Epidermal melanocyte (primary cell): ENCODE measurements around the gene MAGEA9.
"Not testable (repeated sequence)": the region's sequence is repeated elsewhere in the genome, so short reads cannot be mapped to it uniquely, and the experiment has no call there.

Experiments
- DNase-seq: peaks from one replicate; pipeline ENCODE4 v3.0.0; 2011; ENCODE audit warnings: low spot score; ENCODE audit not compliant: insufficient read length

MAGEA9 gene

DNA sequence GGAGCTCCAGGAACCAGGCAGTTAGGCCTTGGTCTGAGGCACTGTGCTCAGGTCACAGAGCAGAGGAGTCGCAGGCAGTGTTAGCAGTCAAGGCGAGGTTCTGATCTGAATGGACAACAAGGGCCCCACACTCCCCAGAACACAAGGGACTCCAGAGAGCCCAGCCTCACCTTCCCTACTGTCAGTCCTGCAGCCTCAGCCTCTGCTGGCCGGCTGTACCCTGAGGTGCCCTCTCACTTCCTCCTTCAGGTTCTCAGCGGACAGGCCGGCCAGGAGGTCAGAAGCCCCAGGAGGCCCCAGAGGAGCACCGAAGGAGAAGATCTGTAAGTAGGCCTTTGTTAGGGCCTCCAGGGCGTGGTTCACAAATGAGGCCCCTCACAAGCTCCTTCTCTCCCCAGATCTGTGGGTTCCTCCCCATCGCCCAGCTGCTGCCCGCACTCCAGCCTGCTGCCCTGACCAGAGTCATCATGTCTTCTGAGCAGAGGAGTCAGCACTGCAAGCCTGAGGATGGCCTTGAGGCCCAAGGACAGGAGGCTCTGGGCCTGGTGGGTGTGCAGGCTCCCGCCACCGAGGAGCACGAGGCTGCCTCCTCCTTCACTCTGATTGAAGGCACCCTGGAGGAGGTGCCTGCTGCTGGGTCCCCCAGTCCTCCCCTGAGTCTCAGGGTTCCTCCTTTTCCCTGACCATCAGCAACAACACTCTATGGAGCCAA is 26.2 kb downstream of the MAGEA9 start:
- DNase-seq = no peak

DNA sequence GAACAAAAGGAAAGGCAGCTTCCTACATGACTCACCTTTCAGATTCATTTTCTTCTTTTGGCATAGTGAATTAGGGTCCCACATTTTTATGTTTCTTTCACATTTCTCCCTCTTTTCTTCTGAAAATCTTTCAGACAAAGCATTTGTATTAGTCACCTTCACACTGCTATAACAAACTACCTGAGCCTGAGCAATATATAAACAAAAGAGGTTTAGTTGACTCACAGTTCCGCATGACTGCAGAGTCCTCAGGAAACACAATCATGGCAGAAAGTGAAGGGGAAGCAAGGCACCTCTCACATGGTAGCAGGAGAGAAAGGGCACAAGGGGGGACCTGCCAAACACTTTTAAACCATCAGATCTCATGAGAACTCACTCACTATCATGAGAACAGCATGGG is 36.9 kb downstream of the MAGEA9 start:
- no peak for DNase-seq

DNA sequence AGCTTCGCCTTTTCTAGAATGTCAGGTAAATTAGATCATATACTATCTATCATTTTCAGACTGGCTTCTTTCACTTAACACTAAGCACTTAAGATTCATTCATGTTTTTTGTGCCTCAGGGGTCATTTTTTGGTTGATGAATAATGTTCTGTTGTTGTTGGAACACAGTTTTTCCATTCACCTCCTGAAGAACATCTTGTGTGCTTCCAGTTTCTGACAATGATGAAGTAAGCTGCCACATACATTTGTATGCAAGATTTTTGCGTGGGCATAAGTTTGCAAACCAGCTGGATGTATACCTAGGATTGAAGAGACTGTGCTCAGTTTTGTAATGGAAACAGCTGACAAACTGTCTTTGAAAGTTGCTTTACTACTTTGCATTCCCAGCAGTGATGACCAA is 37.6 kb downstream of the MAGEA9 start:
- DNase-seq = no peak

DNA sequence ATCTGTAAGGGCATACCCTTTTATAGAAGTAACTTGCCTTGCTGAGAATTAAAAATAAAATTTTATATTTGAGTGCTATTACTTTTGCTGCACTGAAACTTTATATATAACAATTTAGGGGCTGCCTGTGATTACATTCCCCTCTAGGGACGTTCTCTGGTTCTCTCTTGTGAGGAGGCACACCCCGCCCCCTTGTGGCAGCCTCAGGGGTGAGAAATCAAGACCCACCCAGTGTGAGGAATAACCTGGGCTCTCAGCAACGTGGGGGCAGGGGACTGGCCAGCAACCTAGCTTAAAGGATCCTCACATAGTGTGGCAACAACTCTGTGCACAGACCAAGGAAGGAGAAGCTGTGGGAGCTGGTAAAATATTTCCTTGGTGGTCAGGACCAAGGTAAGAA is 43.7 kb downstream of the MAGEA9 start:
- no peak for DNase-seq

DNA sequence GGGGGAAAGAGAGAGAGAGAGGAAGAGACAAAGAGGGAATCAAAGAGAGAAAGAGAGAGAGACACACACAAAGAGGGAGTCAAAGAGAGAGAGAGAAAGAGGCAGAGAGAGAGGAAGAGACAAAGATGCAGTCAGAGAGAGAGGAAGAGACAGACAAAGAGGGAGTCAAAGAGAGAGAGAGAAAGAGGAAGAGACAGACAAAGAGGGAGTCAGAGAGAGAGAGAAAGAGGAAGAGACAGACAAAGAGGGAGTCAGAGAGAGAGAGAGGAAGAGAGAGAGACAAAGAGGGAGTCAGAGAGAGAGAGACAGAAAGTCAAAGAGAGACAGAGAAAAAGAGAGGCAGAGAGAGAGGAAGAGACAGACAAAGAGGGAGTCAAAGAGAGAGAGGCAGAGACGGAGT is 45.5 kb downstream of the MAGEA9 start:
- no peak for DNase-seq

DNA sequence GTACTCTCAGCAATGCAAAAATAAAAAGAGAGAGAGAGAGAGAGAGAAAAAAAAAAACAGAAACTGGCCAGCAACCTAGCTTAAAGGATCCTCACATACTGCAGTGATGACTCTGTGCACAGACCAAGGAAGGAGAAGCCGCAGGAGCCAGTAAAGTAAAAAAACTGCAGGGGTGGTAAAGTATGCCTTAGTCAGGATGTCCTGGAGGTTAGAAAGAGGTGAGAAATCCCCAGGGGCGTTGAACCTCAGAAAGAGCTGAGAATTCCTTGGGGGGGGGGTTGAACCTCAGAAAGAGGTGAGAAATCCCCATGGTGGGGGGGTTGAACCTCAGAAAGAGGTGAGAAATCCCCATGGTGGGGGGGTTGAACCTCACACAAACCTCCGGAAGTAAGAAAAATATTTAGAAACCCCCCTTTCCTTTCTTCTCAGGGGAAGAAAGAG is 48.0 kb downstream of the MAGEA9 start:
- no peak for DNase-seq

DNA sequence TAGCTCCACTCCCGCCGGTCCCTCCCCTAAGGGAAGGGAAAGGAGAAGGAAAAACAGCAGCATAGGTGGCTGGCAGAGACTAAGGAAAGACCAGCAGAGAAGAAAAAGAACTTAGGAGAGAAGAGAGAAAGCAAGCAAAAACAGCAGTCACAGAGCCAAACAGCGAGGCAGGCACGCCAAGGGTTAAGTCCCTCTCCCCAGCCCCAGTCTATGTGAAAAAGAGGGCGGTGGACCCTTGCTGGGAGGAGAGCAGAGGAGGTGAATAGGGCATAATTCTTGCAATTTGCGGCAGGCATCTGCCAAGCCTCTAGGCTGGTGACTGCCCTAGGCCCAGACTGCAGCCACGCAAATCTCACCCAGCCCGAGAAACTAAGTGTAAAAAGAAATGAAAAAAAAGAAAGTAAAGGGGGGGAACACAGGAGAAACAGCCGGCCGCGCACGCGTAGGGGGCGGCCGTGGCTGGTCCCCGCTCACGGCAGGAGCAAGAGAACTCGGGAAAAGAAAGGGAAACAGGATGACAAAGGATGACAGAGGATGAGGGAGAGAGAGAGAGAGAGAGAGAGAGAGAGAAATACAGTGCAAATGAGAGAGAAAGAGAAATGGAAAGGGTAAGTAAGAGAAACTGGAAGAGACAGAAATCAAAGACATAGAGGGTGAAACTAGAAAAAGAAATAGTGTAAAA is 48.6 kb downstream of the MAGEA9 start:
- DNase-seq = no peak

DNA sequence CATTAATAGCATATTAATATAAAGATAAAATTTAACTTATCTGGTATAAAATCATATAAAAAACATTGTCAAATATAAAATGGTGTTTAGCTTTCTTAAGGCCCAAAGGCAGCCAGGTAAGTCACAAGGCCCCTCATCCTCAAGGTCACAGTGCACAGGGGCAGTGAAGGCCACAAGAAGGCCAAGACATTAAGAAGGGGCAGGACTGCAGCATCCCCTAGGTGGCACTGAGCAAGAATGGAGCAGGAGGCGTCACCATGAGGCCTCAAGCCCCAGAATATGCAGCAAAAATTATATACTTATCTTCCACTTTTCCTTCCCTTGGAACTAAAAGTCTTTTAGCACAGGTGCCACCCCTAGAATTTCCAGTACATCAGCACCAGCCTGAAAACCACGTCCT is 49.7 kb downstream of the MAGEA9 start:
- DNase-seq = no peak

DNA sequence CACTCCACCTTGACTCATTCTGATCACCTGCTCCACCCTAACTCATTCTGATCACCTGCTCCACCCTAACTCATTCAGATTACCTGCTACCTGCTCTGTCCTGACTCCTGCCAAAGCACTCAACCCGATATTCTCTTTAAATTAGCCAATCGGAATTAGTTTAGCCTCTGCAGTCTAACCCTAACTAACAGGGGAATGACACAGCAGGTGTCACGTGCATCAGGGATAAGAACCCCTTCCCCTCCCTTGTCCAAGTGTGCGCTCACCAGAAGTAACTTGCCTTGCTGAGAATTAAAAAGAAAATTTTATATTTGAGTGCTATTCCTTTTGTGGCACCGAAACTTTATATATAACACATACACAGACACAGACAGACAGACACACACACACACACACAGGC is 55.0 kb downstream of the MAGEA9 start:
- not testable (repeated sequence) for DNase-seq

DNA sequence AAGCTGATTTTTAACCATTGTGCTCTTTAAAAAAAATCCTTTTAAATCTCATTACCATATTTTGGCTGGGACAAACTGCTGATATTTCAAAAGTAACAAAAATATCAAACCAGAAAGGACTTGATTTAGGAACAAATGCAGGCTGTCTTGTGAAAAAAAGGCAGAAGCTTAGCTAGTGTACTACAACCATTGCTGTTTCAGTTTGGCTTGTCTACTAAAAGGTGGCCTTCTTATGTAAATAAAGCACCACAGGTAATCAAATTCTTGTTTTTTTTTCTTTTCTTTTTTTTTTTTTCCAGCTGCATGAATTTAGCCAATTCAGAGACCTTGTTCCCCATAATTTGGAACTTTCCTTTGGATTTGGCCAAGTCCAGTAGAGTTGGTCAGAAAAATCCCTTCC is 55.4 kb downstream of the MAGEA9 start:
- no peak for DNase-seq
